Measurements from ENCODE around the gene FAAP24.

DNA sequence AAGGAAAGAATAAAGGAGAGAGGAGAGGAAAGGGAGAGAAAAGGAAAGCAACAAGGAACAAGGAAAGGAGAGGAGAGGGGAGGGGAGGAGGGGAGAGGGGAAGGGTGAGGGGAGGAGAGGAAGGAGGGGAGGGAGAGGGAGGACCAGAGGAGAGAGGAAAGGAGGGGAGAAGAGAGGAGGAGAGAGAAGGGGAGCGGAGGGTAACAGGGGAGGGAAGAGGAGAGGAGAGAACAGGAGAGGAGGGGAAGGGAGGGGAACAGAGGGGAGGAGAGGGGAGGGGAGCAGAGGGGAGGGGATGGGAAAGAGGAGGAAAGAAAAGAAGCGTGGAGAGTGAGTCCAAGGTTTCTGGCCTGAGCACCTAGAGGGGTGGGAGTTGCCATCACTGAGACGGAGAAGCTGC lies 26.7 kb downstream of the FAAP24 start:
- TF ChIP-seq POLR2A (IDR thresholded peaks at IDR 0.05; ENCODE audit: low read length) (no peak), GATA1 (IDR thresholded peaks at IDR 0.05; ENCODE audit: low read depth, low read length) (no peak)
